Loucy (cell line): ENCODE results near the gene ATRNL1.
"Not testable (repeated sequence)": the region's sequence is repeated elsewhere in the genome, so short reads cannot be mapped to it uniquely, and the experiment has no call there.

Experiments used
- H2AFZ ChIP-seq: fragments of 200-600 bp; sonication (generic); 2 replicates; pipeline ENCODE4 v1.6.0; 2016; ENCODE audit warnings: antibody characterized with exemption, mild to moderate bottlenecking, low read length, moderate library complexity
- H3F3A ChIP-seq: fragments of 200-600 bp; 2 replicates; pipeline ENCODE4 v1.6.0; 2016; ENCODE audit warnings: antibody characterized with exemption, low read depth, mild to moderate bottlenecking
- H3K27me3 ChIP-seq: fragments of 200-600 bp; sonication (generic); 2 replicates; pipeline ENCODE4 v1.6.1; 2014; ENCODE audit warnings: low read length, mild to moderate bottlenecking; ENCODE audit not compliant: insufficient read depth, poor library complexity, severe bottlenecking
- H3K36me3 ChIP-seq: fragments of 200-600 bp; sonication (generic); 2 replicates; pipeline ENCODE4 v1.6.1; 2016; ENCODE audit warnings: low read length; ENCODE audit not compliant: insufficient read depth
- H3K4me1 ChIP-seq: fragments of 200-600 bp; sonication (generic); 2 replicates; pipeline ENCODE4 v1.5.1; 2014; ENCODE audit warnings: low read length, mild to moderate bottlenecking; ENCODE audit not compliant: insufficient read depth, poor library complexity, severe bottlenecking
- H3K4me2 ChIP-seq: fragments of 200-600 bp; sonication (generic); 2 replicates; pipeline ENCODE4 v1.6.0; 2014; ENCODE audit warnings: antibody characterized with exemption, low read length, low read depth, mild to moderate bottlenecking; ENCODE audit not compliant: poor library complexity, severe bottlenecking
- H3K4me3 ChIP-seq: fragments of 200-600 bp; sonication (generic); 2 replicates; pipeline ENCODE4 v1.5.1; 2014; ENCODE audit warnings: low read length, mild to moderate bottlenecking, mixed read lengths; ENCODE audit not compliant: poor library complexity, severe bottlenecking
- H3K79me2 ChIP-seq: fragments of 200-600 bp; sonication (generic); 2 replicates; pipeline ENCODE4 v1.6.1; 2014; ENCODE audit warnings: low read length; ENCODE audit not compliant: insufficient read depth
- H3K9ac ChIP-seq: fragments of 200-600 bp; sonication (generic); 2 replicates; pipeline ENCODE4 v1.6.0; 2014; ENCODE audit warnings: mild to moderate bottlenecking, low read depth, low read length, moderate library complexity; ENCODE audit not compliant: poor library complexity, severe bottlenecking
- H3K9me2 ChIP-seq: fragments of 200-600 bp; sonication (generic); replicated peaks from 2 replicates; pipeline ENCODE4 v1.6.1; 2016; ENCODE audit warnings: low read depth, low read length, mixed read lengths
- H3K9me3 ChIP-seq: fragments of 200-600 bp; sonication (generic); 2 replicates; pipeline ENCODE4 v1.6.1; 2014; ENCODE audit warnings: mild to moderate bottlenecking, antibody characterized with exemption, low read length, low read depth; ENCODE audit not compliant: insufficient read depth
- H4K20me1 ChIP-seq: fragments of 200-600 bp; sonication (generic); 2 replicates; pipeline ENCODE4 v1.6.0; 2014; ENCODE audit warnings: antibody characterized with exemption, low read length, mild to moderate bottlenecking; ENCODE audit not compliant: insufficient read depth, poor library complexity, severe bottlenecking
- CTCF ChIP-seq: fragments of 200-600 bp; sonication (generic); conservative IDR thresholded peaks from 2 replicates; pipeline ENCODE4 v1.5.1; 2014; ENCODE audit warnings: mild to moderate bottlenecking, antibody characterized with exemption, low read length
- EZH2phosphoT487 ChIP-seq: fragments of 200-600 bp; IDR thresholded peaks from 2 replicates; pipeline ENCODE4 v1.6.1; 2018; ENCODE audit warnings: antibody characterized with exemption, mild to moderate bottlenecking, moderate library complexity, borderline replicate concordance

The ATRNL1 gene

GRCh38 chr10:115514895-115515294 is 421.7 kb downstream of the ATRNL1 start:
- H3K9me3 ChIP-seq, result 0 out of 2 replicates have a peak, but pooled peaks cover 3% of the 10 kb centered on the region
- no peak overlapping the region for H3K9ac ChIP-seq
- H3K4me1 ChIP-seq, result peaks cover under 1% of the 10 kb centered on the region
- H3F3A ChIP-seq, result no peaks in the 10 kb centered on the region
- no peaks in the 10 kb centered on the region for H3K36me3 ChIP-seq
- H3K4me3 ChIP-seq, result no peak overlapping the region
- H3K4me2 ChIP-seq, result no peak overlapping the region
- no peaks in the 10 kb centered on the region for H3K79me2 ChIP-seq
- no peaks in the 10 kb centered on the region for H3K27me3 ChIP-seq
- no peak for TF ChIP-seq EZH2phosphoT487
- H2AFZ ChIP-seq, result no peak overlapping the region
- H4K20me1 ChIP-seq, result no peaks in the 10 kb centered on the region
- H3K9me2 ChIP-seq, result no peaks in the 10 kb centered on the region

GRCh38 chr10:115525141-115525540 is 432.0 kb downstream of the ATRNL1 start:
- Histone ChIP-seq H3K4me1 (peaks cover 4% of the 10 kb centered on the region), H3K9me3 (peaks cover 11% of the 10 kb centered on the region; the same call in 1 of the 2 replicates), H3K27me3 (no peaks in the 10 kb centered on the region), H3K4me2 (no peak overlapping the region), H3K9me2 (no peaks in the 10 kb centered on the region), H3F3A (no peaks in the 10 kb centered on the region), H3K9ac (no peak overlapping the region), H3K36me3 (peaks cover 5% of the 10 kb centered on the region; the same call in 1 of the 2 replicates), H3K79me2 (no peaks in the 10 kb centered on the region), H2AFZ (no peak overlapping the region), H4K20me1 (no peaks in the 10 kb centered on the region), H3K4me3 (no peak overlapping the region)
- no peak for TF ChIP-seq EZH2phosphoT487
- no peak for TF ChIP-seq CTCF

DNA sequence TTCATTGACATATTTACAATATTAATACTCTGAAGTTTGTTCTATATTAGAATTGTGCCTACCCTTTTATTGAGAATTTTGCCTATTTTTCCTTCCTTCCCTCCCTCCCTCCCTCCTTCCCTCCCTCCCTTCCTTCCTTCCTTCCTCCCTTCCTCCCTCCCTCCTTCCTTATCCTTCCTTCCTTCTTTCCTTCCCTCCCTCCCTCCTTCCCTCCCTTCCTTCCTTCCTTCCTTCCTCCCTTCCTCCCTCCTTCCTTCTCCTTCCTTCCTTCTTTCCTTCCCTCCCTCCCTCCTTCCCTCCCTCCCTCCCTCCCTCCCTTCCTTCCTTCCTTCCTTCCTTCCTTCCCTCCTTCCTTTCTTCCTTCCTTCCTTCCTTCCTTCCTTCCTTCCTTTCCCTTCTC is 434.5 kb downstream of the ATRNL1 start:
- not testable (repeated sequence) for H3K79me2 ChIP-seq, H3K9ac ChIP-seq, H3K4me3 ChIP-seq, H3K4me1 ChIP-seq, H3K4me2 ChIP-seq, H2AFZ ChIP-seq, H4K20me1 ChIP-seq, H3K9me2 ChIP-seq, H3F3A ChIP-seq, H3K36me3 ChIP-seq, H3K27me3 ChIP-seq
- peaks cover 11% of the 10 kb centered on the region; the same call in 1 of the 2 replicates for H3K9me3 ChIP-seq

DNA sequence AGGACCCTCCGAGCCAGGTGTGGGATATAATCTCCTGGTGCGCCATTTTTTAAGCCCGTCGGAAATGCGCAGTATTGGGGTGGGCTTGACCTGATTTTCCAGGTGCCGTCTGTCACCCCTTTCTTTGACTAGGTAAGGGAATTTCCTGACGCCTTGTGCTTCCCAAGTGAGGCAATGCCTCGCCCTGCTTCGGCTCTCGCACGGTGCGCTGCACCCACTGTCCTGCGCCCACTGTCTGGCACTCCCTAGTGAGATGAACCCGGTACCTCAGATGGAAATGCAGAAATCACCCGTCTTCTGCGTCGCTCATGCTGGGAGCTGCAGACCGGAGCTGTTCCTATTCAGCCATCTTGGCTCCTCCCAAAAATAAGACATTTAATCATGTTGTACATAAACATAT is 443.2 kb downstream of the ATRNL1 start:
- H3K4me3 ChIP-seq, H3K27me3 ChIP-seq, H3K36me3 ChIP-seq, H3F3A ChIP-seq, H3K9me2 ChIP-seq, H3K4me1 ChIP-seq, H3K9ac ChIP-seq, H3K79me2 ChIP-seq, H3K4me2 ChIP-seq, H4K20me1 ChIP-seq, H3K9me3 ChIP-seq, H2AFZ ChIP-seq: not testable (repeated sequence)
